Measurements from ENCODE around the gene PCYT1B.
A peak's percentile ranks its signal among the peaks of the same experiment; 100 is the strongest.

Gene PCYT1B

DNA sequence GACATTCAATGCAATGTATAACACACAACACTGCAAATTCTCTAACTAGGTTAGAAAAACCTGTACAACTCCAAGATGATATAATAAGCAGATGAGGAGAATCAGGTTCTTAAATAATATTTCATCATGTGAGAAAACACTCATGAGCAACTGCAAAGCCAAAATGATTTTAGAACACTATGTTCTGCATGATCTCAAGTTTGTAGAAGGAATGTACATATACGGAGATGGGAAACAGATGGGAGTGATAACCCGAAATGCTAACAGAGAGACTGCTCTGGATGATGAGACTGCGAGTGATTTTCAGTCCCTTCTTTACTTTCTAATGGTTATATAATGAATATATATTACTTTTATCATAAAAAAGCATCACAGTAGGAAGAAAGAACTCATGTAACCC lies 80.9 kb downstream of the PCYT1B start:
- TF ChIP-seq, protein P1, sequence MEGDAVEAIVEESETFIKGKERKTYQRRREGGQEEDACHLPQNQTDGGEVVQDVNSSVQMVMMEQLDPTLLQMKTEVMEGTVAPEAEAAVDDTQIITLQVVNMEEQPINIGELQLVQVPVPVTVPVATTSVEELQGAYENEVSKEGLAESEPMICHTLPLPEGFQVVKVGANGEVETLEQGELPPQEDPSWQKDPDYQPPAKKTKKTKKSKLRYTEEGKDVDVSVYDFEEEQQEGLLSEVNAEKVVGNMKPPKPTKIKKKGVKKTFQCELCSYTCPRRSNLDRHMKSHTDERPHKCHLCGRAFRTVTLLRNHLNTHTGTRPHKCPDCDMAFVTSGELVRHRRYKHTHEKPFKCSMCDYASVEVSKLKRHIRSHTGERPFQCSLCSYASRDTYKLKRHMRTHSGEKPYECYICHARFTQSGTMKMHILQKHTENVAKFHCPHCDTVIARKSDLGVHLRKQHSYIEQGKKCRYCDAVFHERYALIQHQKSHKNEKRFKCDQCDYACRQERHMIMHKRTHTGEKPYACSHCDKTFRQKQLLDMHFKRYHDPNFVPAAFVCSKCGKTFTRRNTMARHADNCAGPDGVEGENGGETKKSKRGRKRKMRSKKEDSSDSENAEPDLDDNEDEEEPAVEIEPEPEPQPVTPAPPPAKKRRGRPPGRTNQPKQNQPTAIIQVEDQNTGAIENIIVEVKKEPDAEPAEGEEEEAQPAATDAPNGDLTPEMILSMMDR (IDR thresholded peaks at IDR 0.05) = no peak
- TF ChIP-seq ZFX (IDR thresholded peaks at IDR 0.05; ENCODE audit: borderline replicate concordance) = no peak
- no peak overlapping the region for H3K27ac ChIP-seq

DNA sequence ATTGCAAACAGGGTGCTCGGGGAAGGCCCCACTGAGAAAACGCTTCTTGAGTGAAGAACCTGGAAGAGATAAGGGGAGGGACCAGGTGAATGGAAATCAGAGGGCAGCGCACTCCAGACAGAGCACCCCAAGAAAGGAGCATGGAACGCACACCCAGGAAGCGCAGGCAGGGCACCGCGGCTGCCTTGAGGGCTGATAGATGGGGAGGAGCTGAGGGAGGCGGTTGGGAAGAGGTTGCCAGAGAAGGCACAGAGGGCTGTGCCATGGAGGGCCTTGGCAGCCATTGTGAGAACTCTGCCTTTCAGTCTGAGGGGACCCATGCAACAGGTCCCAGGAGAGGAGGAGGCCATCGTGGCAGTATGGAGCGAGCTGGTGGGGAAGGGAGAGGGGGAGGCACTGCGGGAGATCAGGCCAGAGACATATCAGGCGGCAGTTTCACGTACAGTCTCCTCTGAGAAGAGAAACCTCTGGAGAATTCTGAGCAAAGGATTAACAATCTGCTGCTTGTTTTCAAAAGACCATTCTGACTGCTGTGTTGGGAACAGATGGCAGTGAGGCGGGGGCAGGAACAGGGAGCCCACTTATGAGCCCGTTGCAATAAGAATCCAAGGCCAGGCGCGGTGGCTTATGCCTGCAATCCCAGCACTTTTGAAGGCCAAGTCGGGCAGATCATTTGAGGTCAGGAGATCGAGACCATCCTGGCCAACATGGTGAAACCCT lies 83.7 kb downstream of the PCYT1B start:
- TF ChIP-seq, protein P1 (IDR thresholded peaks at IDR 0.05) = no peak
- no peak for TF ChIP-seq ZFX (IDR thresholded peaks at IDR 0.05; ENCODE audit: borderline replicate concordance)
- H3K27ac ChIP-seq = no peak overlapping the region

DNA sequence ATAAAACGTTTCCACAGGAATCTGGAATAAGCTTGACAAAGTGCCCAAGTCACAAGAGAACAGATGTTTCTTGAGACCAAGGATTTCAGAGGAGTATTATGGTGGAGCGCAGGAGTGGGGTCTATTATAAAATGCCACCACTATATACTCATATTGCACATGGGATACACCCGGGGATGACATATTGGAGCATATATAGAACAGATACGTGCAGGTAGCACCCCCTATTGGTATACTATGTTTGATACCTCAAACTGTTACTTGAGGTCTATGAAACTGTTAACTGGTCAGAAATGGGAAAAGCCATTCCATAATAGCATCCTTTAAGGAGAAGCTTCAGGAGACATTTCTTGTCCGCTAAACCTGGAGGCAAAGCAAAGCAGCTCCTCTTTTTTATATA lies 86.0 kb downstream of the PCYT1B start:
- TF ChIP-seq, protein P1 (IDR thresholded peaks at IDR 0.05) = peak; percentile 22; the same call in 1 of the 2 replicates
- TF ChIP-seq ZFX (IDR thresholded peaks at IDR 0.05; ENCODE audit: borderline replicate concordance) = no peak
- no peak overlapping the region for H3K27ac ChIP-seq

GRCh38 chrX:24553011-24553410 lies 94.1 kb downstream of the PCYT1B start:
- no peak for TF ChIP-seq ZFX (IDR thresholded peaks at IDR 0.05; ENCODE audit: borderline replicate concordance)
- TF ChIP-seq, protein P1 (IDR thresholded peaks at IDR 0.05) = no peak
- no peak overlapping the region for H3K27ac ChIP-seq

DNA sequence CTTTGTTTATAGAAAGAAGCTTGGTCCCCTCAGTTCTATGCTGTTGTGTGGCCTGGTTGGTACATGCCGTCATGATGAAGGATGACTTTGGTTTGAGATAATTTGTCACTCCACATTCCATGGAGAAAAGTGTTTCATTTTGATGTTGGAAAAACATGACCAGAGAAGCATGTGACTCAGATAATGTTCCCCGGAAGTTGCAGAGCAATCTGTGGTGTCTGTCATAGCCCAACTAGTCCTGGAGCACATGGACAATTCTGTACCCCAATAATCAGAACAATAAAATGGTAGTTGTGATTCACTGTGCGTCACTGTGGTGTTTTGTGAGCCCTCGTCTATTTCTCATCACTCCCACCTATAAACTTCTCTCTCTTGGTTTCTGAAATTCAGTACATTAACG lies 97.0 kb downstream of the PCYT1B start:
- no peak for TF ChIP-seq ZFX (IDR thresholded peaks at IDR 0.05; ENCODE audit: borderline replicate concordance)
- TF ChIP-seq, protein P1 (IDR thresholded peaks at IDR 0.05) = no peak
- no peak overlapping the region for H3K27ac ChIP-seq

GRCh38 chrX:24547961-24548360 lies 99.2 kb downstream of the PCYT1B start:
- H3K27ac ChIP-seq = no peak overlapping the region
- TF ChIP-seq, protein P1 (IDR thresholded peaks at IDR 0.05) = no peak
- TF ChIP-seq ZFX (IDR thresholded peaks at IDR 0.05; ENCODE audit: borderline replicate concordance) = no peak

DNA sequence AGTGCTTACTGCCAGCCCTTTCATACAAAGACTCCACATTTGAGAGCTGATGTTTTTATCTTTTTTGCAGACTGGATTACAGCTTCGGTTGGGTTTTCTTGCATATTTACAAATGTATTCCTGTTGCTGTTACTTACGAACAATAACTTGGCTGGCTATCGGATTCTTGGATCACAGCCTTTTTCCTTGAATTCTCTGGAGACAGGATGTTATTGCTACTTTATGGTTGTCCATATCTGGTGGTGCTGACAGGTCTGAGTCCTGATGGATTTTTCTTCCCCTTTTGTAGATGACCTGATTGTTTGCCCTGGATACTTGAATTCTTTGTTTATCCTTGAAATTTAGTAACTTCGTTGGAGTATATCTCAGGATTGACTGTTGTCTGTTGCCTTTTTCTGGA lies 104.4 kb downstream of the PCYT1B start:
- H3K27ac ChIP-seq = no peak overlapping the region
- no peak for TF ChIP-seq ZFX (IDR thresholded peaks at IDR 0.05; ENCODE audit: borderline replicate concordance)

DNA sequence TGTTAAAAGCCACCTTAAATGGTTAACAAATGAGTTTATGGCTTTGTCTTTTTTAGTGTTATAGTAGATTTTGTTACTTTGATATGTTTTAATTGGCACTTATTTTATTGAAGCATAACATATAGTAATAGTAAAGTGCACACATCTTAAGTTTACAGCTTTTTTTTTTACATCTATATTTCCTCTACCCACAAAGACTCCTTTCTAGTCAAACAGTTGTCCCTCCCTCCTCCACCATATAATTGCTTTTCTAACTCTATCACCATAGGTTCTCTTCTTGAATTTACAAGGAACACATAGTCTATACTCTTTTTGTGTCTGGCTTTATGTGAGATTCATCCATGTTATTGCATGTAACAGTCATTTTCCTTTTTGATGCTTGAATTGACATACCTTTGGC lies 110.6 kb downstream of the PCYT1B start:
- TF ChIP-seq ZFX (IDR thresholded peaks at IDR 0.05; ENCODE audit: borderline replicate concordance) = no peak
- TF ChIP-seq, protein P1 (IDR thresholded peaks at IDR 0.05) = no peak
- H3K27ac ChIP-seq = no peak overlapping the region
